GM21717 (cell line): ENCODE data around the gene CALML5.

Experiments used
- ATAC-seq: cut with Tn5 transposase; IDR thresholded peaks from one replicate; pipeline ENCODE4 v1.9.1; 2021; ENCODE audit warnings: mild to moderate bottlenecking, moderate library complexity; ENCODE audit not compliant: unreplicated experiment

The CALML5 gene

GRCh38 chr10:5499493-5500140 is at the start of gene CALML5:
Gene CALML5, minus strand, starts transcription at chr10:5499570. Its CDS starts 132 bp downstream, at chr10:5499438.
- no peak for ATAC-seq

- ATAC-seq = no peak
Measured at GRCh38 chr10:5547931-5548660, 48.7 kb upstream of the CALML5 start.

- ATAC-seq = no peak
Measured at GRCh38 chr10:5547681-5547930, 48.2 kb upstream of the CALML5 start.

GRCh38 chr10:5546891-5547680 is 47.7 kb upstream of the CALML5 start:
- no peak for ATAC-seq

GRCh38 chr10:5545778-5546710 is 46.7 kb upstream of the CALML5 start:
- ATAC-seq = no peak

- ATAC-seq = no peak
Measured at GRCh38 chr10:5545426-5545777, 46.0 kb upstream of the CALML5 start.

- no peak for ATAC-seq
Measured at GRCh38 chr10:5545011-5545410, 45.6 kb upstream of the CALML5 start.

GRCh38 chr10:5544216-5544805 is 44.9 kb upstream of the CALML5 start:
- ATAC-seq = no peak

- no peak for ATAC-seq
Measured at GRCh38 chr10:5543623-5544022, 44.3 kb upstream of the CALML5 start.

- ATAC-seq = no peak
Measured at GRCh38 chr10:5542100-5542499, 42.7 kb upstream of the CALML5 start.

GRCh38 chr10:5540891-5541290 is 41.5 kb upstream of the CALML5 start:
- no peak for ATAC-seq

- no peak for ATAC-seq
Measured at GRCh38 chr10:5540080-5540479, 40.7 kb upstream of the CALML5 start.

GRCh38 chr10:5538892-5539651 is 39.7 kb upstream of the CALML5 start:
- ATAC-seq = no peak

GRCh38 chr10:5538446-5538845 is 39.1 kb upstream of the CALML5 start:
- no peak for ATAC-seq

GRCh38 chr10:5537684-5538083 is 38.3 kb upstream of the CALML5 start:
- no peak for ATAC-seq

GRCh38 chr10:5536486-5537081 is 37.2 kb upstream of the CALML5 start:
- ATAC-seq = no peak

- ATAC-seq = no peak
Measured at GRCh38 chr10:5534880-5535856, 35.8 kb upstream of the CALML5 start.

- ATAC-seq = no peak
Measured at GRCh38 chr10:5534051-5534821, 34.9 kb upstream of the CALML5 start.
